M059J (cell line): Measurements from ENCODE around the gene CD74. TPM values are rescaled to one million over a fixed set of nuclear protein-coding genes. Genes with fewer than 3 reads are reported as not detected.

Experiments
- DNase-seq: peaks from one replicate; pipeline ENCODE4 v3.0.0-alpha.2; 2012; ENCODE audit warnings: low read depth
- total RNA-seq: library from RNA; depleted of rRNA; stranded (reverse); fragments of >200 nt; shearing (Covaris generic); gene quantifications from 2 replicates; pipeline ENCODE4 v1.2.3, GENCODE V29; 2014

The CD74 gene
- total RNA-seq, 1 experiment from 2014 or later, result 1.8 TPM

- no peak for DNase-seq
These were observed 14.7 kb downstream of the CD74 start for GRCh38 chr5:150397782-150398721.

GRCh38 chr5:150397146-150397781 is 15.4 kb downstream of the CD74 start:
- peak; percentile 40 for DNase-seq

GRCh38 chr5:150396267-150396666 is 16.4 kb downstream of the CD74 start:
- DNase-seq, result no peak

DNA sequence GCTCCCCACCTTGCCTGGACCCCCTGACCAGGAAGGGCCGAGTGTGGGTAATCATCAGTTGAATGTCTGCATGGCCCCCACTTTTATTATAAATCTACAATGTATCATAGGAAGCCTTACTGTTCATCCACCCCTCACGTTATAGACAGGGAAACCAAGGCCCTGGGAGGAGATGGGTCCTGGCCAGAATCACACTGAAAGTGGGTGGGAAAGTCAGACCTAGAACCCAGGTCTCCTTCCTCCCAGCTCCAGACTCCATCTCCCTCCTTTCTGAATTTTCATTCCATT is 17.1 kb downstream of the CD74 start:
- no peak for DNase-seq

DNA sequence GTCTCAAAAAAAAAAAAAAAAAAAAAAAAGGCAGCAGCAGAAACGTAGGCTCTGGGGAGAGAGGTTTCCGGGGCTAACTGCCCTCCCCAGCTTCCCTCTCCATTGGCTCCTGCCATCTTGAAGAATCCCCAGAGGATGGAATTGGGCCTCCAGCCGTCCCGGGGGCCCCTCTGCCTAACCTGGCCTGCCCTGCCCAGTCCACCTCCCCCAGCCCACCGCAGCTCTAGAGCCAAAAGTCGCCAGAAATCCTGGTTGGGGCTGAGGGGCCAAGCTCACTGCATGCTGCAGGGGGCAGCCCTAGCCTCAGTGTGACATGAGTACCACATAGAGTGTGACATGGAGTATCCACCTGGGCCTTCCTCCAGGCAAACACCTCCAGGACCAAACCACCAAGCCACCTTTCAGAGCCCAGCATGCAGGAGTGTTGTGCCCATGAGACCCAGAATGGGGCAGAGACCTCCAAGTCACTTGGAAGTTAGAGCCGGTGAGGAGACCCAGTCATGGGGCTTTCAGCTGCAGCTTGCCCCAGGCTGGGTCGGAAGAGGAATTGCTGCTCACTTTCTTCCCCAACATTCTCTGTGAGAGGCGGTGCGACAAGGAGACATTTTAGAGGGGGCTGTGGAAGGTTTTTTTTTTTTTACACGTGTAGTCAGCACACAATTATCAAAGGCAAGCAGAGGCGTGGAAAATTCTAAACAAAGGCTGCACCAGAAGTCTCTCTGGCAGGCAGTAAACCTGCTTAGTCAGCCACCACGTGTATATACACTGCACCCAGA is 17.6 kb downstream of the CD74 start:
- no peak for DNase-seq

DNA sequence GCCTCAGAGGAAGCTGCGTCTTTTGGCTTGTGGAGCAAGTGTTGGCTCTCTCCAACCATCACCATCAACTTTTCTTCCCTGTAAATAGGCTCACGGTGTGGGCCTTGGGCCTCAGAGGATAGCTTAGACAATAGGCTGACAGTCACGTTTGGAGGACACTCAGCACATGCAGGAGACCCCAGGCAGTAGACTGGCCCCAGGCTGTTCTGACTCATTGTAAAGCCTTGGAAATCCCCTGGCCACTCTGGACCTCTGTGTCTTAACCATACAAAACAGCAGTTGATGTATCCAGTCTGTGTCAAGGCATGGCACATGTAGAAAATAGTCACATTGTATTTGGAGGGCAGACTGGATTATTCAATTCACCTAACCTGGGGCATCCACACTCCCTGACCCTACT is 18.6 kb downstream of the CD74 start:
- peak; percentile 91 for DNase-seq

GRCh38 chr5:150393096-150393645 is 19.5 kb downstream of the CD74 start:
- DNase-seq, result peak; percentile 32

DNA sequence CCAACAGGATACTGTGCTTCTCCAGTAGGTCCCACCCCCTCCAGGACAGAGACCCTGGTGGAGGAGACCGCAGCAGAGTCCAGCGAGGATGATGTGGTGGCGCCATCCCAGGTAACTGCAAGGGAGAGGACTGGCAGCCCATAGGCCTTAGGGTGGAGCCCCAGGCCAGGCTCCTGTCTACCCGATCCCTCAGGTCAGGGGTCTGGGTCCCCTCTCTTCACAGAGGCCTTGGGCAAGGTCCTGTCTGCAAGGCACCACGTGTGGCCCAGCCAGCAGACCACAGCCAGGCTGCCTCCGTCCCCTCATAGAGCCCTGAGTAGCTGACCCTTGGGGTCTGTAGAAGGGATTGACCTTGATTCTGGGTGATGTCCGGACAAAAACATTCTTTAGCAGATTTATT is 20.0 kb downstream of the CD74 start:
- DNase-seq, result no peak

- no peak for DNase-seq
These were observed 20.7 kb downstream of the CD74 start for GRCh38 chr5:150391986-150392385.

DNA sequence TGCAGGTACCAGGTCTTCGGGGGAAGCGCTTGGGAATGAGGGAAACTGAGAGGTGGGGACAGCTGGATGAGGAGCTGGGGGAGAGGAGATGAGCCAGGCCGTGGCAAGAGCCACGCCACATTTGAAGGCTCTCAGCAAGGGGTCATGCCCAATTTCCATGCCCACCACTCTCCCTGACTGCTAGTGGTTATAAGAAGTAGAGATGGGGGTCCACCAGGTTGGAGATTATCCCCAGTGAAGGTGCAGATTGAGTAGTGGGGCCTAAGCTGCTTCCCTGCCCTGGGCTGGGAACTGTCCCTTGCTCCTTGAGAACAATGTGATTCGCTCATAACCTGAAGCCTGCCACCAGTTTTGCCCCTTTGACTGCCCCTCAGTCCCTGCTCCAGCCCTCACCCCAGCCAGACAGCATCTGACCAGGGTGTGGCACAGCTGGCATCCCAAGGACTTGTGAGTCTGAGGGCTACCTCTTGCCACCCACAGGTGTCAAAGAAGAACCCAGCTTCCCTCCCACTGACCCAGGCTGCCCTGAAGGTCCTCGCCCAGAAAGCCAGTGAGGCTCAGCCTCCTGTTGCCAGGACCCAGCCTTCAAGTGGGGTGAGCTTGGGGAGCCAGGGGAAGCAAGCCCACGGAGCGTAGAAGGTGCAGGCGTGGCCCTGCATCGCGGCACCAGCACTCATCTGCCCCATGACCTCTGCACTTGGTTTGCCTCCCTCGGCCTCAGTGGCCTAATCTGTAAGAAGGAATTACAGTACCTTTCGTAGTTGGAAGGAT is 21.5 kb downstream of the CD74 start:
- DNase-seq, result no peak

DNA sequence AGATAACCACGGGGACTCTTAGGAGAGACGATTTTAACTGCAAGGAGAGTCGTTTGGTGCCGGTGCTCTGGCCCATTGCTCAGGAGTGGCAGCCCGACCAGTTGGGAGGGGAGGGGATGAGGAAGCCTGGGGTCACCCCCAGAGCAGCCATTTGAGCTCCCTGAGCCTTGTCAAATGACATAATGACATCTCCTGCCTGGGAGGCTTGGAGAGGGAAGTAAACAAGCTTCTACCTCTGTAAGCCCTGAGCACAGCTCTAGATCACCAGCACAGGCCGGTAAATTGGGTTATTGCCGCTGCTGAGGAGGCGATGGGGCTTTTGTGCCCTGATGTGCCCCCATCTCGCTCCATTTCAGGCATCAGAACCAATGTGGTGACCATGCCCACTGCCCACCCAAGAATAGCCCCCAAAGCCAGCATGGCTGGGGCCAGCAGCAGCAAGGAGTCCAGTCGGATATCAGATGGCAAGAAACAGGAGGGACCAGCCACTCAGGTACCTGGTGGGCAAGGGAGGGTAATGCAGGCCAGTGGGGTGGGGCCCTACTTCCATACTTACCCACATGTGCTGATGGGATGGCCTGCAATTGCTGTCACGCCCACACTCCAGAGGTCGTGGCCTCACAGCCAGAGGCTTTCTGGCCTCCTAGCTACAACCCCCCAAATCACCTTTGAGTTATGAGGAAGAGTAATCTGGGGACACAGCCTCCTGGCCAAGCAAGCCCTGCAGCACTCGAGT is 23.0 kb downstream of the CD74 start:
- DNase-seq, result no peak

DNA sequence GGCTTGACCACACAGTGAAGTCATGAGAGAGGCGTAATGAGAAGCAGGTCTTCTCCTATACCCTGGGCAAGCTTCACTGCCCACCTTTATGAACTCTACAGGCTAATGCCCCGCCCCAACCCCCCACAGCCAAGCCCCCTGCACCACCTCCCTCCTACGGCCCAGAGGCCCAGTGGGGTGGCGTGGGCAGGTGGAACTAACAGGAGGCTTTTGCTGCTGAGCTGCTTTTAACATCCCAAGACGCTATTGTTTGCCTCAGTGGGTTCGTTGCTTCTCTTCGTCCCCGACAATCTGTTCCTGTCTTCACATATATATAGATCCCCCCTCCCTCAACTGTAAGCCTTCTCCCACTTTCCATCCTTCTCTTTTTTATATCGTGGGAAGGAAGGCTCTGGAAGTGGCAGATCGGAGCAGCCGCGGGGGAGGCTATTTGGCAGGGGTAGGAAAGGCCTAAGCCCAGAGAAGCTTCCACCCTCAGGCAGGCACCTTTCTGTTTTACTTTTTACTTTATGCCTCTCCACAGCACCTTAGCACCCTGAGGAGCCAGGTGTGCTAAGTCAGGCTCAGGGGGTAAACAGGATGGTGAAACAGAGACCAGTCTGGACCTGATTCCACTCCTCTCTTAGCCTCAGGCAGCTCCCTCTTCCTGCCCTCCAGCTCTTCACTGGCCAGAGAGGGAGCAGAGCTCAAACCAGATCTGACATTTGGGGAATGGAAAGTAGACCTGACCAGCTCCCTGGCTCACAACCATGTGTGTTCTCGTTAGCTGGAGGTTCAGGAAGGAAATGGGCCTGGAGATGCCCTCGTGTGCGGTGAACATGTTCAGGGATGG is 26.5 kb downstream of the CD74 start:
- DNase-seq, result no peak

DNA sequence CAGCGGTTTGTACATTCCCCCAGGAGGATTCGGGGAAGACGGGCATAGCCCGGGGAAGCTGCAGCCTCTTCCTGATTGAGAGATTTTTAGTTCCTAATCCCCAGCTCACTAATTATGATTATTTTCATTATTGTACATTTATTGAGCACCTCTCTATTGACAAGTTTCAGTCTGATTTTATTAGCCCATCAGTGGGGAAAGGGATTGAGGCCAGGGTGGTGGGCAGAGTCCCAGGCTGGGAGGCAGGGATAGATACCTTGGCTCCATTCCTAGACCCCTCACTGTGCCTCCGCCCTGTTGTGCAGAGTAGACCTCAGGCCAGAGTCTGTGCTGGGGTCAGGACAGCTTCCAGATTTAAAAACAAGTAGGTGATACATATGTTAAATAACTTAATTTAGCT is 28.0 kb downstream of the CD74 start:
- DNase-seq, result no peak

GRCh38 chr5:150377964-150378694 is 34.6 kb downstream of the CD74 start:
- peak; percentile 97 for DNase-seq

DNA sequence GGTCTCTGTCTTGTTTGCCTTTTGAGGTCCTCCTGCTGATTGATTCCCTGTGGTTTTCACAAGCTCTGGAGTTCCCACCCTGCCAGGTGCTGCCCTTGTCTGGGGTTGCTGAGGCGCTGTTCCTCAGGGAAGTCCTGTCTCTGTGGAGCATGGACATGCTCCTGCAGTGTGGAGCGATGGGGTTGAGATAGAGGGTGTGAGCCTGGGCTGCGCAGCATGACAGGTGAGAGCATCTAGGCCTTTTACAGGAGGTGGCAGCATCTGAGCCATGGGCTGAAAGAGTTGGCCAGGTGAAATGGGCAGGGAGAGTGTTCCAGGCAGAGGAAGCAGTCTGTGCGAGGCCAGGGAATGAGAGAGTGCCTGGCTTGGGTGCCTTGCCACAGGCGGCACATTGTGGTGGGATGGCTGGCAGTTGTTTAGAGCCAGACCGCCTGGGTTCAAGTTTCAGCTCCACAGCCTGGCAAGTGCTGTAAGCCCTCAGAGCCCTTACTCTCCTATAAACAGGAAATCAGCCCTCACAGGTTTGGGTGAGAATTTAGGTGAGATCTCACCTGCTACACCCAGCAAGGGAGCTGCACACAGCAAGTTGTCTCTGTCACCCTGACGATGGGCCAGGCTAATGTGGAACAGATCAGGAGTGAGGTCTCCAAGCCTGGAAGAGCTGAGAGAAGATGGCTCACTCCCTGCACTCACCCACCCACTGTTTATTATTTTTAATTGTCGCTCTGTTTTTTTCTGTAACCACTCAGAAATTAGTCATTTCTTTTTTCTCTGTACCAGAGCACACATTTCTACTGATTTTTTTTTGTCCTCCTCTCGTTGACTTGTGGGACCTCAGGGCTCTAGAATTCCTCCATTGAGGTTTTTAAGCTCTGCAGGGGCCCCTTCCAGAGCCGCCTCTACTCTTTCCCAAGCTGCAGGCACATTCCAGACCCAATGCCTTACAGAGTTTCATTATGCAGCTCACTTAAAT is 35.6 kb downstream of the CD74 start:
- peak; percentile 83 for DNase-seq

DNA sequence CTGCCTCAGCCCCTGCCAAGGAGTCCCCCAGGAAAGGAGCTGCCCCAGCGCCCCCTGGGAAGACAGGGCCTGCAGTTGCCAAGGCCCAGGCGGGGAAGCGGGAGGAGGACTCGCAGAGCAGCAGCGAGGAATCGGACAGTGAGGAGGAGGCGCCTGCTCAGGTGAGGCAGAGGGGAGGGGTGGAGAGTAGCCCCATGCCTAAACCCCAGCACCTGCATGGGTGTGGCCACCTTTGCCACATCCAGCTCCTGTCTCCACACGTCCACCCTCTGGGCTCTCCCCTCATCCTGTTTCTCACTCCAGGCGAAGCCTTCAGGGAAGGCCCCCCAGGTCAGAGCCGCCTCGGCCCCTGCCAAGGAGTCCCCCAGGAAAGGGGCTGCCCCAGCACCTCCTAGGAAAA is 38.1 kb downstream of the CD74 start:
- no peak for DNase-seq

DNA sequence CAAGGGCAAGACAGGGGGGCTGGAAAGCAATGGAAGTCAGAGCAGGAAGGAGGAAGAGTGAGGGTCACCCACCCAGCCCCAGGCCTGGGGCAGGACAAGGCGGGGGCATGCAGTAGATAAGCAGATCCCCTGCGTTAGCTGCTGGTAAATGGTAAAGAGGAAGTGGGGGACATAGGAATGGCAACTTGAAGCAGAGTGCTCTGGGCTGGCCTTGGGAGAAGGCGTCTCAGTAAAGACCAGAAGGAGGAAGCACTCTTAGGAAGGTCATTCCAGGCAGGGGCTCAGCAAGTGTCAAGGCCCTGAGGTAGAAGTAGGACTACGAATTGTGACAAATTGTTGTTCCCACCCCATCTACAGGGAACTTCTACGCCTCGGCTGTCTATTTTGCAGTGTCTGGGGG is 40.1 kb downstream of the CD74 start:
- no peak for DNase-seq

DNA sequence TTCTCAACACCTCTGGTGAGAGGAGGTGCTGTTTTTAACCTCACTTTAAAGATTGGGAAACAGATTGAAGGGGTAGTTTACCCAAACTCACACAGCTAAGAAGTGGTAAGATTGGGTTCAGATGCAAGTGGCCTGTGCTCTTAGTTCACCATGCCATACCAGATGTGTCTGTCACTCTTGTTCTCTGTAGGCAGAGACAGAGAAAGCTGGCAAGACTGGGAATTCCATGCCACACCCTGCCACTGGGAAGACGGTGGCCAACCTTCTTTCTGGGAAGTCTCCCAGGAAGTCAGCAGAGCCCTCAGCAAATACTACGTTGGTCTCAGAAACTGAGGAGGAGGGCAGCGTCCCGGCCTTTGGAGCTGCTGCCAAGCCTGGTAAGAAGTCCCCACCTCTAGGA is 44.2 kb downstream of the CD74 start:
- no peak for DNase-seq
